KG1 (cell line): ENCODE measurements around the gene ABLIM2.

ENCODE experiments used
- DNase-seq: peaks from one replicate; lab custom pipeline; 2025; lab: John Stamatoyannopoulos, UW

The ABLIM2 gene

DNA sequence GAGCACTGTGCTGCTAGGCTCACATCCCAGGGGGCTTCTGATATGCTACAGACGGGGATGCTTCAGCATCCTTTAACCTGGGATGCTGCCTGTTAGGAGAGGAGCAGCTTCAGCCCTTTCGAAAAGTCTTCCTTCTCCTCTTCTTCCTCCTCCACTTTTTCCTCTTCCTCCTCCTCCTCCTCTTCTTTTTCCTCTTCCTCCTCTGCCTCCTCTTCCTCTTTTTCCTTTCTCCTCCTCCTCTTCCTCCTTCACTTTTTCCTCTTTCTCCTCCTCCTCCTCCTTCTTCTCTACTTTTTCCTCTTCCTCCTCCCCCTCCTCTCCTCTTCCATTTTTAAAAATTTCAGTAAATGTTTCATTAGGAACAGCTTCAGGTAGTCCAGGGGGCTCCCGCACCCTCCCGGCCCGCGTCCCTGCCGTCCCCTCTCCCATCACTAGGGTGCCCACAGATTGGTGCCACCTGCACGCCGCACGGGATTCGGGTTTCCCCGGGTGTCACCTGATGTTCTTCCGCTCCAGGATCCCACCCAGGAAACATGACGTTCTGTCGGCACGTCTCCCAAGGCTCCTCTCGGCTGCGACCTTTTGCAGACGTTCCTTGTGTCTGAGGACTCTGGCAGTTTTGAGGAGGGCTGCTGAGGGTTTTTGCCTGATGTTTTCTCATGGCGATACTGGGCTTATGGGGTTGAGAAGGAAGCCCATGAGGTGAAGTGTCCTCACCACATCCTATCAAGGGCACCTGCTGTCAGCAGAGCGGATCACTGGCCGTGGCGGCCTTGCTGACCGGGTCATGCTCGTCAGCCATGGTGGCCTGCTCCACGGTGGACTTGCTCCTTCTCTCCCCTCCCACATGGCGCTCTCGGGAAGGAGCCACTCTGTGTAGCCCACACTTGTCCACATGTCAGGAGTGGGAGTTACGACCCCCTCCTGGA, 135.6 kb downstream of the ABLIM2 start:
- no peak for DNase-seq

DNA sequence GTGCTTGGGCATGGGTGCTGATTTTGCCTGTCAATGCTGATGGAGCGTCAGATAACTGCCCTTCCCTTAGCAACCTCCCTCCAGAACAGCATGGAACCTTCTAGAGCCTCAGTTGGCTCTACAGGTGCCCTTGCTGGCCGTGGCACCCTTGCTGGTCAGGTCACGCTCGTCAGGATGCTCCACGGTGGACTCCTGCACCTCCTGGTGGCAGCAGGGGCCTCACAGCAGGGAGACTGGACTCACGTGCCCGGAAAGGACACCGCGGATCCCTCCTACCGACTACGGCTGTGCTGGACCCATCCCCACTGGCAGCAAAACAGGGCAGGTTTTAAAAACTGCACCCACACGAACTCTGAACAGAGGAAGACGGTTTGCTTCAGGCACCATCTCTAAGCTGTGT, 136.8 kb downstream of the ABLIM2 start:
- no peak for DNase-seq

DNA sequence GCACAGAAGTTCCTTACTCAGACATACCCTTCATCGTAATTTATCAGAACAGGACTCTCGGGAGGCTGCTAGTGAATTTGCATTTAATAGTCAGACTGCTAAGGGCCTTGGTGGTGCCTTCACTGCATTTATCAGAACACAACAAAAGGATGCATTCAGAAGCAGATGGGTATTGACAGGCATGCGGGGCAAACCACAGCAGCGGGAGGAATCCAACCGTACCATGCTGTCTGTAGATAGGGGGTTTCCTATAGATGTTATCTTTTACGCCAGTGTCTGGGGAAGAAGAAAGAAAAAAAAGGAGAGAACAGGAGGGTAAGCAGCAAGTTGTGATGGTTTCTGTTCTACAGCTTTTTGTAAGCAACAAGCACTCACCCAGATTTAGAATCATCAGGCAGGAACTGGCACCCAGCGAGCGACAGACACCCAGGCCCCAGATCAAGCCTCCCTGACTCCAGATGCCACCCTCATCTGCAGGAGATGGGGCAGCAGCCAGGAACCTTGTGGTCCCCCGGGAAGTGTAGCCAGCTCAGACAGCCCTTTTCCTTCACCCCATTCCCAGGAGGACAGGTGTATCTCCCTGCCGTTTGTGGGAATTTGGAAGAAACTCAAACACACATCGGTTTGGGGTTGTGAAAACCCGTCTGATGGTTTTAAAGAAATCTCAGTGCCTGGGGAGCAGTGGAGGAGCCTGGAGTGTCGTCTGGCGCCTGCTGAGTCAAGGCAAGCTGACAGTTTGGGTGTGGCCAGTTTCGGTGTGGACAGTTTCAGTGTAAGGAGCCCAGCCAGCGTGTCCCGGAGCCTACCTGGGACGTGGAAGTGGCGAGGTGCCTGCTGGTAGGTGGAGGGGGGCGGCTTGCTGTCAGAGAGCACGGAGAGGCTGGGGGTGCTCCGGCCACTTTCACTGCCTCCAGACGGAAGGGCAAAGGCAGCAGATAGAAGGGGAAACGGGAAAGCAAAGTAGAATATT, 138.9 kb downstream of the ABLIM2 start:
- no peak for DNase-seq

DNA sequence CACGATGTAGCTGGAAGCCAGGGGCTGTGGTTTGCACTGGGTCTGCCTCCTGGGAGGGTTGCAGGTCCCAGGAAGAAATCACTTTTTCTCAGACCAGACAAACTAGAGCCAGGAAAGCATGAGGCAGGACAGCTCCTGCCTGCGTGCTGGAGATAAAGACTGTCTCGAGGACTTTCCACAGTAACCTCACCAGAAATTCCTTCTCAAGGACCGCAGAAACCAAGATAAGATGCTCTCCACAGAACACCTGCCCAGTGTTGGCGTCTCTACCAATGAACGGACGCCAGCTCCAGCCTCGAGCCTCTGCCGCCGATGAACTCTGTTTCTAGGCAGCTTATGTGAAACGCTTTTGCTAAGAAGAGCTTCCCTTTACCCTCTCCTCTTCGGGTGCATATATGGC, 142.1 kb downstream of the ABLIM2 start:
- DNase-seq, result no peak

DNA sequence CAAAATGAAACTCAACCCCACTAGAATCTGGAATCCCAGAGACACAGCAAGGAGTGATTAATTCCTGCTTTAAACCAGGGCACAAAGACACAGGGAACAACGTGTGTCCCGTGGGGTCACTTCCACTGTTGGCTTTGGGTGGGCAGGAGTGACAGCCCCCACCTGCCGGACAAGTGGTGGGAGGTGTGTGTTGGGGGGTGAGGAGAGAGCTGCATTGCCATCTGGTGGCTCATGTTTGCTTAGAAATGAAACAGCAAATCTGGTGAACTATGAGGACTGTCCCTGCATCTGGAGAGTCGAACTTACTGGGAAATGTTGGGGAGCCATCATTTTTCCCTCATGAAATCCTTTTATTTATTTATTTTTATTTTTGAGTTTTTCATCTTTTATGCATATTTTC, 143.1 kb downstream of the ABLIM2 start:
- no peak for DNase-seq

DNA sequence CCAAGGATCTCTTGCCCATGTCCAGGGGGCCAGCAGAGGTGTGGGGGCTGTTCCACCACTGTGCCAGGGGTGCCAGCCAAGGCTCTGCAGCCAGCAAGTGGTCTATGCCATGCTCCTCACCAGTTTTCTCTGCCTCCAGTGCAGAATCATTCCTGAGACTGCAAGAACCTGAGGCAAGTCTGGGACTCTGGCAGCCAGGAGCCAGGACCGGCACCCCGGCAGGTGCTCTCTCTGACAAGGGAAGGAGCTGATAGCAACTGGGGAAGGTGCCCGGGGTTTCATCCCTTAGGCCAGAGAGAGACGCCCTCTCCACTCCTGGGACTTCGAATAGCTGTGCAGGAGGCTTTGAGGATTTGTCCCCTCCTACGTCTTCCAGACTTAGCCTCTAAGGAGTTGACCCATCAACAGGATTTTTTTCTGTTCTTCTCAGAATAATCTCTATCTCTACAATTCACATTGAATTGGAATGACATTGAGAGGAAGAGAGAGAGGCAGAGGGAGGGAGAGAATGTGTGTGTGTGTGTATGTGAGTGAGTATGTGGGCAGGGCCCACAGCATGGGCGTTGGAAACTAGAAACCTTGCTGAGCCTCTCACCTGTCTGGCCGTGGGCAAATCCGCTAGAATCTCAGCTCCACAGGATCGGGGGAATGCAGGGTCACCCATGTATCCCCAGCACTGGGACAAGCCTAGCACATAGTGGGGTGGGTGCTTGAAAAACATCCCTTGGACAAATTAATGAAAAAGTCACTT, 144.5 kb downstream of the ABLIM2 start:
- no peak for DNase-seq

DNA sequence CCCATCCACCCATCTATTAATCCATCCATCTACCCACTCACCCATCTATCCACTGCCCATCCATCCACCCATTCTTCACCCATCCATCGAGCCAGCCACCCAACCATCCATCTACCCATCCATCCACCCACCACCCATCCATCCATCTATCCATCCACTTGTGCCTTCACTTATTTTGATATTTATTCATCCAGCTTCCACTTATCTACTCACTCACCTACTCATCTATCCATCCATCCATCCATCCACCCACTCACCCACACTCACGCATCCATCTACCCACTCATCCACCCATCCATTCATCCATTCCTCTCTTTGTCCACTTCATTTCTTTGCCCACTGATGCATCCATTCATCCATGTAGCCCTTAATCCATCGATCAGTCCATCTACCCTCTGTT, 146.1 kb downstream of the ABLIM2 start:
- no peak for DNase-seq

DNA sequence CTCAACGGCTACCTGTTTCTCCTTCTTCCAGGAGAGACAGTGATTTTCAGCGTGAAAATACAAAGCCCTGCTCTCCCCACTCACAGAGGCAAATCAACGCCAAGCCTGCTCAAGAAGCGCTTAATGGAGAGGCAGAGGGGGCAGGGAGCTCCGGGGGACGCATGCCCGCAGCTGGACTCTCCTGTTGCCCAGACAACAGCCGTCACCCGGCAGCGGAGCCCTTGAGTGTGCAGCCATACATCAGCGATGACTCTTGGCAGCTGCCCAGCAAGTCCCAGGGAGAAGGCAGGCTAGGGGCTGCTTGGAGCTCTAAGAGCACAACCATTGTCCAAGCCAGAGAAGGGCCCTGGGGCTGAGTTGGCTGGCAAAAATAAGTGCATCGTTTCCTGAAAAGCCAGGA, 148.0 kb downstream of the ABLIM2 start:
- DNase-seq, result no peak

DNA sequence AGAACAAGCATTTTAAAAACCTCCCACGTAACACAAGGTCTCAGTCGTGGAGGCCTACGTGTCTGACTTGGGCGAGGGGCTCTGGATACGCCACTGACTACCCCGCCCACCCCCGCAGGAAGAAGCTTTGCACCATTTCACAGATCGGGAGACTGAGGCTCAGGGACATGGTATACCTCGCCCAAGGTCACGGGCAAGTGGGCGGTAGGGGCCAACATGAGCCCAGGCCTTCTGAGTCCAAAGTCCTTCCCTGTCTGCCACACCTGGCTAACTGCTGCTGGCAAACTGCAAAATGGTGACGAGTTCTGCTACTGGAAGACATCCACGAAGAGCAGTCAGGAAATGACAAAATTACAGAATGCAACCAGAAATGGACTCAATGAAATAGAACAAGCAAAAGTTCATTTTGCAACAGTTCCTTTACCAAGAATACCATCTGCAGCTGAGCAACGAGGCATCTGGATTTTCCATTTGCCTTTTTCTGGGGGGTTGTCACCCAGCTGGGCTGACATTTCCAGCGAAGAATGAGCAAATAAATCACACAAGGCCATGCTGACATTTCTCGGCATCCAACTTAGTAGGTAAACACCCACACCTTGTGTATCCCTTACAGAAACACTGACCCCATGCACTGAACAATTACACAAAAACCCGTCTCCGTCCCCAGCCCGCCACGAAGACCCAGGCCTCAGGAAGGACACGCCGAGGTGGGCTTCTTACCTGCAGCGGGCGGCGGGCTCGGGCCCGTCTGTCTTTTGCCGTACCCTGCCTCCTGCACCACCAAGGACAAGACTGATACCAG, 148.7 kb downstream of the ABLIM2 start:
- DNase-seq, result no peak

DNA sequence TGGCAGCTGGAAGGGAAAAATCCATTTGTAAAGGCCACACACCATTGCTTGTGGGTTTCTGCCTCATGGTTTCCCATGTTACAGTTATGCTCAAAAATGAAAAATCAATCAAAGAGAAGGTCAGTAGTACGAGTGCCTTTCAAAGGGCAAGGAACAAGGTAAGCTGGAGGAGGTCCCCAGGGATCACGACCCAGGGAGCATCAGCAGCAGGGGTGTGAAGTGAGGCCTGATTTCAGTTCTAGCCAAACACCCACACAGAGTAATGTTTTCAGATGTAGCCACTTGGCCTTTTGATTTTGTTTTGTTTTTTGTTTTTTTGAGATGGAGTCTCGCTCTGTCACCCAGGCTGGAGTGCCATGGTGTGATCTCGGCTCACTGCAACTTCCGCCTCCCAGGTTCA, 149.5 kb downstream of the ABLIM2 start:
- no peak for DNase-seq

DNA sequence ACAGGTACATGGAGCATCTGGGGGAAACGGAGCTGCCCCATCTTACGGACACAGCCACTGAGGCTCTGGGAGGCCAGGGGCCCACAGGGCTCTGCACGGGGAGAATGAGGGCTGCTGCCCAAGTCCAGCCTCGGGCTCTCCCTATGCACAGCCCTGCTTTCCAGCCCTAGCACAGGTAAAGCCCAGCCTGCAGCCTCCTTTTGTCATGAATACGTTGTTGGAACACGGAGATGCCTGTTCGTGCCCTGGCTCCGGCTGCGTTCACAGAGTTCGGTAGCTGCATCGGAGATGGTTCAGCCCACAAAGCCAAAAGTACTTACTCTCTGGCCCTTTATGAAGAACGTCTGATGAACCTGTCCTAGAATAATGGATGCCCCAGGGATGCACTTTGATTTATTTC, 150.2 kb downstream of the ABLIM2 start:
- no peak for DNase-seq

DNA sequence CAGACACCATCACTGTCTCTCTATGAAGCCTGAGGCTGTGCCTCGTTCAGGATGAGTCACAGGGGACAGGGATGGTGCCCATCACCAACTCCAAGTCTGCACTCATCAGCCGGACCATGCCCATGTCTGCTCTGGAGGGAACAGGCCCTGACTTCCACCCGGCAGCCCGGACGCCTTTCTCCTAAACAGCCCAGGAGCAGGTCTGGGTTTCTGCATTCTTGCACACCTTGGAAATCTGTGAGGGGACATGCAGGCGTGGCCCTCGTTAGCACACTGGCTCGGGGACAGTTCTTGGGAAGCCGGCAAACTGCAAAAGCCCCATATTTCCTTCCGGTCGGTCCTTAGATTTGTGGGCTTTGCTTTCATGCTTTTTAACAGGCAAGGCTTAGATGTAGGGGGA, 151.0 kb downstream of the ABLIM2 start:
- no peak for DNase-seq

DNA sequence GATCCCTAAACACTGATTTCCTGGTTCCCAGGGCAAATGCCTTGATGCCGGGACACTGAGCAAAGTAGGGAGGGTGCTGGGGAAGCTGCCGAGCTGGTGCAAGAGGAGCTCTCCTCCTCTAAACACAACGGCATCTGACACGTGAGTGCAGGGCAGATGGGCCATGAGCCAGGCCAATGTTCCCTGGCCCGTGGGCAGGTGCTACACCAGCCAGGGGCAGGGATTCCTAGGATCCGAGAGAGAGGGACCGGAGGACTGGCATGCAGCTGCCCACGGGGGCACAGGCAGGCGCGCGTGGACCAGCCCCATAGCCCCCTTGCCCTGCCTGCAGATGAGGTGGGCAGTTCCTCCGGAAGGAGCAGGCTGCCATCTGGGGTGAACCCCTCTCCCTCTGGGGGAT, 152.1 kb downstream of the ABLIM2 start:
- no peak for DNase-seq

DNA sequence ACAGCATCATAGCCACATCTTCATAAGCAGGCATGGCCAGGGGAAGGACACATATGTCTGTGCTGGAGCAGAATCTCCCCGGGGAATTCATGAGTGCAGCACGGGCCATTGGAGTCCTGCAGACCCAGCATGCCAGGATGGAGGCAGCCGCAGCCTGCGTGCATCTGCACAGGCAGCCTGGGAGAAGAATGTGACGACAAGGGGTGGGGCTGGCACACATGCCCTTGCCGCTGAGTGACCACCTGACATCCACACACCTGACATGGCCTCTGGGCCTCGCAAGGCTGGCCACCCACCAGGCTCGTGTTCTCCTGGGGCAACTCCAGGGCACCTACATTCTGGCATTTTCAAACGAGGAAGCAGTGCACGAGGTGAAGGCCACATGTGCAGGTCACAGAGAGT, 152.8 kb downstream of the ABLIM2 start:
- DNase-seq, result no peak

DNA sequence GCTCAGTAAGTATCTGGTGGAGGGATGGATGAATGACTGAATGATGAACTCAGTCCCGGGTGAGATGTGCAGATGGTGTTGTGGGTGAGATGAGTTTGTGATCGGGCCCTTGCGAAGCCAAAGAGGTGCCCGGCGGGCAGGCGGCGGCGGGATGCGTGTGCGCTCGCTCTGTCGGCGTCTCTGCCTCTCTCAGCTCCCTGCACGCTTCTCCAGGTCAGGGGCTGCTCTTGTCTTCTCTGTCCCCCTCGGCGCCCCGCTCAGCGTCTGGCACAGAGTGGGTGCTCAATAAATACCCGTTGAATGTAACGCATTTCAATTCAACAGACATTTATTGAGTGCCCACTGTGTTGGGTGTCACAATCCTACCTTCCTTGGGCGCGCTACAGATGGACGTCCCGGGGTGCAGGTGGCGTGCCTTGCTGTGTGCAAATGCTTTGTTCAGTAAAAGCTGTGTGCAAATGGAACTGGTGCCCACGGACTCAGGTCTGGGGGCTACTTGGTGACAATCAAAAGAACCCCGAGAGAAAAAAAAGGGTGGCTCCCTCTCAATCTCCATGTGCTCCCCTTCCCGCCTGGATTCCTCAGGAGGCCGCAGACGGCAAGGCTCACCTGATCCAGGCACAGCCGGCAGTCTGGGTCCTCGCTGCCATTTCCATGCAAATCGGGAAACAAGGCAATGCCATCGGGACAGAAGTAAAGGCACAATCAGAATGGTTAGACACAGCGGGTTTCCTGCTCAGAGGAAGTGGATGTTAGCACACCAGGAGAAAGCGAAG, 153.4 kb downstream of the ABLIM2 start:
- DNase-seq, result no peak

DNA sequence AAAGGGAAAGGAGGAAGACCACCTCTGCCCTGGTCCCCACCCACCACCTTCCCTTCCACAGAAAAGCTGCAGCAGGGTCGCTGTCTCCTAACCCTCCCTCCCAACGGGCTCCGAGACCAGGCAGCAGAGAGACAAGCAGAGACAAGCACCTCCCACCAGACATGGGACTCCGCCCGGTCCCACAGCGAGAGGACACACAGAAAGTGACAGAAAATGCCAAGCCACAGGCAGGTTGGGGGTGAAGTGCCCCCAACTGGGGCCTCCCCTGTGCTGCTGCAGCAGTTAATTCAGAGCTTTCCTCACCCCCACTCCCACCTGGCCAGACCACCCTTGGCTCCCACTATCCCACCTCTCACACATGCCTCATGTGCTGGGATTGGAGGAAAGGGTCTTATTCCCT, 154.5 kb downstream of the ABLIM2 start:
- DNase-seq, result no peak

DNA sequence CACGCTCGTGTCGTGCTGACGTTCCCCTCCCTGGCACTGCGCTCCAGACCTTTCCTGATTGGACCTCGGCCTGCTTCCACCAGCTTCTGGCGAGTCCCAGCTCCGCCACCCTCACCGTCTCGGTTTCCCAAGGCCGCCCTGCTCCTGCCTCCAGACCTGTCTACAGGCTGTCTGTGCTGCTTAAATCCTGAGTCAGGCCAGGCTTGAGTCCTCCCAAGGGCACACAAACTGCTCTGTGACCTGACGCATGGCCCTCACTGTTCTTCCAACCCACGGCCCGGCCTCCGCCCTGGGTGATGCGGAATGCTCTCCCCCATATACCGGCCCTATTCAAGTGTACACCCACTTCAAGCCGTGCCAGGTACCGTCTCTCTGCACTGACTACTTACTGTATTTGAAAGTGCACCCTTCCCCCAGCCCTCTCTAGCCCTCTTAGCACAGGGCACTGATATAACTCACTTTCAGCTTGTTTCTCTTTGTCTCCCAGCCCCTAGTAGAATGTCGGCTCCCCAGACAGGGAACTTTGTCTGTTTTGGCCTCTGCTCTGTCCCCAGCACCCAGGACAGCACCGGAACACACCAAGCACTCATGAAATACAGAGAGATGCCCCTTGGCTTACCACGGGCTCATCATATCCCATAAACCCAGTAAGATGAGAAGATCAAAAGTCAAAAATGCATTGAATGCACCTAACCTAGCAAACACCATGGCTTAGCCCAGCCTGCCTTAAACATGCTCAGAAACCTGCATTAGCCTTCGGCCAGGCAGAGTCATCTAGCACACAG, 155.9 kb downstream of the ABLIM2 start:
- DNase-seq, result no peak

DNA sequence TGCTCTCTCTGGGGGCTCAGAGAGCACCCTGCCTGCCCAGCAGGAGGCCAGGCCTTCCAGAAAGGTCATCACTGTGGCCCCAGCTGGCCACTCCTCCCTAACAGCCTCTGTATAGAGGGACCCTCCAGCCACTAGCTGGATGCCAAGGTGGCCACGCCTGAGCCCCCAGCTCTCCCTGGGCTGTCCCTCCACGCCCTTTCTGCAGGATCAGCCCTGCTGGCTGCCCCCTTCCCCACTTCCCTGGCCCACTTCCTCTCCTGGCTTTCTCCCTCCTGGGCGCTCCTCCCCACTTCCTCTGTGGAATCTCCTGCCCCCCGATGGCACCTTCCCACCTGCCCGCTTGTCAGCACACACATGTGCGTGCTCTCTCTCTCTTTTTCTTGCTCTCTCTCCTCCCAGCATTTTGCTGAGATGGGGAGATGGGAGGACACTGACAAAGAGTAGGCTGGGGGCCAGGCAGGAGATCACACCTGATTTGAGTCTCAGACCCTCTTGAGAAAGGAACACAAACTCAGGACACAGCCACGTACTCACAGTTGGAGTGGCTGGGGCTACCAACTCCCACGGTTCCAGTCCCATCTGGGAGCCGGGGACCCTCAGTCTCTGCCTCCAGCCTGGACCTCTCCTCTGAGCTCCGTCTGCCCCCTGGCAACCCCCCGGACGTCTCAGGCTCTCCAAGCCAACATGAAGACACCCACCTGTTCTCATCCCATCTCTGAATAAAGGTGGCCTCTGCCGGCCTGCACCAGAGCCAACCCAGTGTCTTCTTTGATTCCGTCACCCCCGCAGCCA, 156.9 kb downstream of the ABLIM2 start:
- no peak for DNase-seq
